ENCODE measurements around the gene DUSP9. TPM values are rescaled to one million over a fixed set of nuclear protein-coding genes. Genes with fewer than 3 reads are reported as not detected.

Gene DUSP9
- total RNA-seq, 1 experiment from 2014 or later: 2.4 TPM

- no peak overlapping the region for H2BK12ac ChIP-seq (ENCODE audit: insufficient read length, low read depth, low read length)
- no peaks in the 10 kb centered on the region for H3K4me1 ChIP-seq (ENCODE audit: insufficient read depth, low read length)
- H2BK120ac ChIP-seq (ENCODE audit: low read depth, low read length, poor library complexity, severe bottlenecking): no peak overlapping the region
- no peak overlapping the region for H2BK20ac ChIP-seq (ENCODE audit: low read depth, low read length, poor library complexity, severe bottlenecking)
- TF ChIP-seq CTCF (conservative IDR thresholded peaks at IDR 0.05): no peak
- H3K18ac ChIP-seq (ENCODE audit: insufficient read length, low read depth, low read length): no peak overlapping the region
- H3K9me3 ChIP-seq (ENCODE audit: control insufficient read depth, low read depth, low read length): peaks cover 20% of the 10 kb centered on the region
- no peak overlapping the region for H2AK5ac ChIP-seq (ENCODE audit: insufficient read length, low read length)
- H3K4ac ChIP-seq (ENCODE audit: low read depth, low read length): no peak overlapping the region
- Mint-ChIP-seq H3K9me3 (peaks cover 66 to 84% of the 10 kb centered on the region in 2 experiments), H3K4me3 (no peak overlapping the region), H3K36me3 (ENCODE audit: insufficient read depth in 1 of 3, low read depth in 3 of 3) (peaks cover 0 to 11% (median 0%) of the 10 kb centered on the region in 3 experiments; a peak in 3 of 7 replicates), H3K27me3 (ENCODE audit: low read depth) (peaks cover 22% of the 10 kb centered on the region), H3K27ac (no peak overlapping the region), H3K4me1 (no peaks in the 10 kb centered on the region)
- H2BK5ac ChIP-seq (ENCODE audit: insufficient read length, low read length): no peak overlapping the region
- no peaks in the 10 kb centered on the region for H3K27me3 ChIP-seq (ENCODE audit: insufficient read depth, low read length)
- no peak overlapping the region for H4K8ac ChIP-seq (replicated peaks; ENCODE audit: insufficient read length, low read depth, low read length)
- H4K20me1 ChIP-seq (ENCODE audit: control insufficient read depth, insufficient read depth, insufficient read length): no peaks in the 10 kb centered on the region
- H4K5ac ChIP-seq (ENCODE audit: insufficient read length, low read depth, low read length): no peak overlapping the region
- H3K9ac ChIP-seq (ENCODE audit: extremely low read depth, insufficient read length, low read length): no peak overlapping the region
- no peak overlapping the region for H3T11ph ChIP-seq (ENCODE audit: low read length)
- WGBS (ENCODE audit: extremely low coverage, insufficient read length, low lambda C conversion rate): no CpG with 5 or more reads among the region's 19 CpGs
- no peaks in the 10 kb centered on the region for H3K79me2 ChIP-seq (ENCODE audit: insufficient read depth, low read length)
- no peak overlapping the region for H3K4me2 ChIP-seq (ENCODE audit: insufficient read depth, insufficient read length, low read length)
- no peak overlapping the region for H2AFZ ChIP-seq (ENCODE audit: low read length)
- H3K23me2 ChIP-seq (ENCODE audit: insufficient read length, low read depth, low read length, poor library complexity, severe bottlenecking): no peaks in the 10 kb centered on the region
- H2BK15ac ChIP-seq (ENCODE audit: low read depth, low read length): no peak overlapping the region
- peak; percentile 18 for DNase-seq
- no peak overlapping the region for H3K27ac ChIP-seq (ENCODE audit: insufficient read length, low read depth, low read length)
- no peak overlapping the region for H3K56ac ChIP-seq (ENCODE audit: insufficient read length, low read depth, low read length)
- no peak overlapping the region for H3K14ac ChIP-seq (ENCODE audit: insufficient read depth, low read length)
- H3K23ac ChIP-seq (ENCODE audit: insufficient read length, low read depth, low read length): no peak overlapping the region
- H4K91ac ChIP-seq (ENCODE audit: insufficient read length, low read depth, low read length): no peak overlapping the region
- H3K79me1 ChIP-seq (ENCODE audit: insufficient read depth, low read depth, low read length, poor library complexity, severe bottlenecking): no peaks in the 10 kb centered on the region
Measured at GRCh38 chrX:153631907-153632594, 15.0 kb upstream of the DUSP9 start.
